Epithelial cell of esophagus (primary cell): ENCODE measurements around the gene RPS6KA2.

Experiments
- DNase-seq: peaks from one replicate; pipeline ENCODE4 v3.0.0; 2010; ENCODE audit warnings: low read depth
- H3K4me3 ChIP-seq: 2 replicates; pipeline ENCODE4 v1.5.1; 2011; ENCODE audit warnings: mild to moderate bottlenecking, low read length, control low read depth
- TF ChIP-seq, protein P1 (sequence below): IDR thresholded peaks from 2 replicates; pipeline ENCODE4 v1.5.1; 2011; ENCODE audit warnings: low read depth, mild to moderate bottlenecking, low read length, control low read depth, inconsistent platforms; ENCODE audit not compliant: insufficient read depth; ENCODE audit errors: missing control alignments

The RPS6KA2 gene

DNA sequence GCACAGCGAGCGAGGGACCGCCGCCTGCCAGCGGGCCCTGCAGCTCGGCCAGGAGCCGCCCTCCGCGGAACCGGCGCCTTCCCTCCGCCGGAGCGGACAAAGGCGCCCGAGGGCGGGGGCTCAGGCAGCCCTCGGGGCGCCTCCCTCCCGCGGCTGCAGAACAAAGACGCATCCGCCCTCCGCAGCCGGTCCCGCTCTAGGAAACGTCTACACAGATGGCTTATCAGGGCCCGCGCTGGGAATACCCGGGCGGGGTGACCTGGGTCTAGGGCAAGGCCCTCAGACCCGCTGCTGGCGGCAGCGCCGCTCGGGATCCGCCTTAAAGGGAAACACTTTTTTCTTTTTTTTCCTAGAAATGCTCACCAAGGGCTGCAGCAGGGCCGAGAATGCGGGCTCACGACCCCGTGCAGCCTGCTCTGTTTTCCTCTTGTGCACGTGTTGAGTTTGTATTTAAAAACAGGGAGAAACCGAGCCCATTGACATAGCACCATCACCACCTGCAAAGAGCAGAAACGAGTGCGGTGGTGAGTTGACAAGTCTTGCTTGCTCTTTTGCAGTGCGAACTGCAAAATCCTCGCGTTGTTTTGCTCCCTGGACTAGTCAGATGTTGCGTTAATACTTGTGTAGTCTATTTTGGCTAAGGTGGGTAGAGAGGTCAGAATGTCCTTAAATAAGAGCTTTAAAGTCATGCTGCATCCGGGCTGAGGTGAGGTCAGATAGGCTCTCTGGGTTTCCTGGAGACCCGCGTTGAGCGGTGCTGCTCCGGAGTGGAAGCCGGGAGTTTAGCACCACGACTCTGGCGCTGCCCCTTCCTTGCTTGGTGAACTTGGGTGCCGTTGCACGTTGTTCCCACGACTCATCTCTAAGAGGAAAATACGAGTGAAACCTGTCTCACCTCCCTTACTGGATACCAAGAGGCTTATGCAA lies 1.1 kb upstream of the RPS6KA2 start:
- peak overlapping the region; percentile 54 for H3K4me3 ChIP-seq
- peak; percentile 63 for DNase-seq
- TF ChIP-seq, protein P1, sequence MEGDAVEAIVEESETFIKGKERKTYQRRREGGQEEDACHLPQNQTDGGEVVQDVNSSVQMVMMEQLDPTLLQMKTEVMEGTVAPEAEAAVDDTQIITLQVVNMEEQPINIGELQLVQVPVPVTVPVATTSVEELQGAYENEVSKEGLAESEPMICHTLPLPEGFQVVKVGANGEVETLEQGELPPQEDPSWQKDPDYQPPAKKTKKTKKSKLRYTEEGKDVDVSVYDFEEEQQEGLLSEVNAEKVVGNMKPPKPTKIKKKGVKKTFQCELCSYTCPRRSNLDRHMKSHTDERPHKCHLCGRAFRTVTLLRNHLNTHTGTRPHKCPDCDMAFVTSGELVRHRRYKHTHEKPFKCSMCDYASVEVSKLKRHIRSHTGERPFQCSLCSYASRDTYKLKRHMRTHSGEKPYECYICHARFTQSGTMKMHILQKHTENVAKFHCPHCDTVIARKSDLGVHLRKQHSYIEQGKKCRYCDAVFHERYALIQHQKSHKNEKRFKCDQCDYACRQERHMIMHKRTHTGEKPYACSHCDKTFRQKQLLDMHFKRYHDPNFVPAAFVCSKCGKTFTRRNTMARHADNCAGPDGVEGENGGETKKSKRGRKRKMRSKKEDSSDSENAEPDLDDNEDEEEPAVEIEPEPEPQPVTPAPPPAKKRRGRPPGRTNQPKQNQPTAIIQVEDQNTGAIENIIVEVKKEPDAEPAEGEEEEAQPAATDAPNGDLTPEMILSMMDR = no peak

DNA sequence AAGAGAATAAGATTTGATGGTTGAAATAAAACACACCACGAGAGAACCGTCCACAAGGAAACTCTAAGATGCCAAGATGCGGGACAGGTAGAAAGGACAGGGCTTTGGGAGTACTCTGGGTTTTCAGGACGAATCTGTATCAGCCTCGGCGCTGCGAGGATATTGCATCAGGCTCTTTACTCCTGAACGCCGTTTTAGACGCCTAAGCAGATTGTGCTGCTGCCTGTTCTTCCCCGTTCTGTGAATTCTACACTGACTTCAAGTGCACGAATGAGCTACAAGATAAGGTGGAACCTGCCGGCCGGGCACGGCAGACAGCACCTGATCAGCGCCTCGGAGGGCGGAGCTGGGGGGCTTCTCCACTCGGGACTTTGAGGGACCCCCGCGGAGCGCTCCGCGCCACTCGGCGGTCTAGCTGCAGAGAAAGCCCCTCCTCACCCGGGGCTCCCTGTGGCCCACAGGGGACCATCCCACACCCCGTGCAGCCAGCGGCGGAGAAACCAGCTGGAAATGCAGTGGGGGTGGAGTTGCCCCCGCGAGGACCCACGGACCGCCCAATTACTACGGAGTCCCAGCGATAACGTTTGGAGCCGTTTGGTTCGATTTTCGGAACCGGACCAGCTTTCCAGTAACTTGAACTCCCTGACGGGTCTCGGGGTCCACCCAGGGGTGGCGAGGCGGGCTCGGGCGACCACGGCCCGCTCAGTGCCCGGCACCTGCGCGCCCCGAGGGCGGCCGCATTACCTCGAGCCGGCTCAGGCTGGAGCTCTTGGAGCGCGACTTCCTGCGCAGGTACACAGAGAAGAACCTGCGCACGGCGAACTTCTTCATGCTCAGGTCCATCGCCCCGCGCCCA lies 646 bp downstream of the RPS6KA2 start:
- peak overlapping the region; percentile 68 for H3K4me3 ChIP-seq
- TF ChIP-seq, protein P1 = no peak
- peak; percentile 67 for DNase-seq

DNA sequence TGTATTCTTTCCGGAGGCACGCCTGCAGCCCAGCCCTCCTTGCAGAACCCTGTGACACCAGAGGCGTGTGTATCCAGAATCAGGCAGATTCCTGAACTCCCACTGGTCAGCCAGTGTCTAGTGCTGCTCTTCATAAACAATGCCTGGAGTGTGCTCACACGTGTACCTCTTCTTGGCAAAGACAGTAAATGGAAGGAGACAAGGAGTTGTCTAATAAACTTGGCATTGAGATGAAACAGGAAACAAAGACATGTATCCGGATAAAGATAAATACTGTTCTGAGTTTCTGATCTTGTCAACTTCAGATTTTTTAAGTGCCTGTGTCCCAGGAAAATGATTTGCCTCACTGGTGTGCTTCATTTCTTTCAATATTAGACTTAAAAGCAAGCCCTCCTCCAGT lies 1.7 kb downstream of the RPS6KA2 start:
- TF ChIP-seq, protein P1 = no peak
- H3K4me3 ChIP-seq = no peak overlapping the region
- peak; percentile 16 for DNase-seq

DNA sequence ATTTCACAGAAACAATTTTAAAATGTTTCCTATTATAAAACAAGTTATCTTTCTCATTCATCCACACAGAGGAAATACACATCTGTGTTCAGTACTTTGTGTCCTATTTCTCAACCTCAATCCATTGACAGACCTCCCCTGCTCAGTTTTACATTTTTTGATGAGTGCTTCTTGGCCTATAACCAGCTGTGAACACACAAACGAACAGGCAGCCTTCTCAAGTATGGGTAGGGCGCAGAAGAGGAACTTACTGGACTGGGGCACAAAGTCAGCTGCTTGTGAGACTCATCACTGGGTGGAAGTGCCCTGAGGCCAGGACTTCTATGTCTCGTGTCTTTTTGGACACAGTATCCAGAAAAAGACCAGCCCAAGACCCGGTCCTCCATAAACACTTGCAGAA lies 2.8 kb downstream of the RPS6KA2 start:
- no peak overlapping the region for H3K4me3 ChIP-seq
- DNase-seq = peak; percentile 69
- TF ChIP-seq, protein P1 = no peak

DNA sequence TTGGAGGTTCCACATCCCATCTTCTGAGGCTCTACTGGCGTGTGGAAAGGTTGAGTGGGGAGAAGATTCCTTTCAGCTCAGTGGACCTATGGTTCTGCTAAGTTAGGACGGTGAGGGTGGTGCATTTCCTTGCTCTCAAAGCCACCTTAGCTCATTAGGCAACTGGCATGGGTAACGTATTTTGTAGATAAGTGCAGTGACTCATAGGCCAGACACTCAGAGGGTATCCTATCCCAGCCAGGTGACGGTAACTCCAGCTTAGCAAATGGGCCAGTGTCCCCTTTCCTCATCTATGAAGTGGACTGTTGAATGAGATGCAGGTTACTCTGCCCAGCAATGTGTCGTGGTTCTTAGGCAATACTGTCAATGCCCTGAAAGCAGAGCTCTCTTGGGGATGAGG lies 3.7 kb downstream of the RPS6KA2 start:
- peak; percentile 61 for DNase-seq
- no peak overlapping the region for H3K4me3 ChIP-seq
- TF ChIP-seq, protein P1 = no peak

DNA sequence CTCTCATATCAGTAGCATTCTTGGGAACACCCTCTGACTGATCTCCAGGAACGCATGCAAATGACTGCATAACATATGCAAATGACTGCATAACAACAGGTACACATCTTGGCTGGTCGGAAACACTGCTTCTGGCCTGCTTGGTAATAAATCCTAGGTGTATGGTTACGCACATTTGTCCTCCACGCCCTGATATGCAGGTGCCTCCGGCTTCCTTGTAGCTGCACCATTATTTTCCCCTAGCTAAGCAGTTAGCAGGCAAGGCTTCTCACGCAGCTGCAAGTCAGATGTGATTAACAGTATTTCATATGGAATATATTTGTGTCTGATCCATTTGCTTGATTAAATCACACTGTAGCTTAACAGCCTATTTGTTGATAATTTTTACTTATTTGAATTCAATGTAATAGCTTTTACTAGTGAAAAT lies 5.9 kb downstream of the RPS6KA2 start:
- H3K4me3 ChIP-seq = no peak overlapping the region
- DNase-seq = peak; percentile 33
- TF ChIP-seq, protein P1 = no peak
